ENCODE data around the gene LOX. TPM values are rescaled to one million over a fixed set of nuclear protein-coding genes. Genes with fewer than 3 reads are reported as not detected.

Gene LOX
- total RNA-seq, 1 experiment from 2014 or later = 0.79 TPM

GRCh38 chr5:122063836-122064235 is 14.2 kb downstream of the LOX start:
- Histone ChIP-seq H3K4me1 (ENCODE audit: insufficient read depth, low read length) (no peaks in the 10 kb centered on the region), H2BK15ac (ENCODE audit: low read depth, low read length) (no peak overlapping the region), H2AK5ac (ENCODE audit: insufficient read length, low read length) (no peak overlapping the region), H4K20me1 (ENCODE audit: control insufficient read depth, insufficient read depth, insufficient read length) (no peaks in the 10 kb centered on the region), H3K4ac (ENCODE audit: low read depth, low read length) (no peak overlapping the region), H4K8ac (replicated peaks; ENCODE audit: insufficient read length, low read depth, low read length) (no peak overlapping the region), H3K23ac (ENCODE audit: insufficient read length, low read depth, low read length) (no peak overlapping the region), H3K27ac (ENCODE audit: insufficient read length, low read depth, low read length) (no peak overlapping the region), H3T11ph (ENCODE audit: low read length) (no peak overlapping the region), H3K9me3 (ENCODE audit: control insufficient read depth, low read depth, low read length) (no peaks in the 10 kb centered on the region), H4K5ac (ENCODE audit: insufficient read length, low read depth, low read length) (no peak overlapping the region), H2BK12ac (ENCODE audit: insufficient read length, low read depth, low read length) (no peak overlapping the region), H3K14ac (ENCODE audit: insufficient read depth, low read length) (no peak overlapping the region), H3K56ac (ENCODE audit: insufficient read length, low read depth, low read length) (no peak overlapping the region), H3K9ac (ENCODE audit: extremely low read depth, insufficient read length, low read length) (no peak overlapping the region), H2BK20ac (ENCODE audit: low read depth, low read length, poor library complexity, severe bottlenecking) (no peak overlapping the region), H4K91ac (ENCODE audit: insufficient read length, low read depth, low read length) (no peak overlapping the region), H3K79me2 (ENCODE audit: insufficient read depth, low read length) (no peaks in the 10 kb centered on the region), H2AFZ (ENCODE audit: low read length) (no peak overlapping the region), H3K4me2 (ENCODE audit: insufficient read depth, insufficient read length, low read length) (no peak overlapping the region), H2BK5ac (ENCODE audit: insufficient read length, low read length) (no peak overlapping the region), H3K27me3 (ENCODE audit: insufficient read depth, low read length) (no peaks in the 10 kb centered on the region), H3K18ac (ENCODE audit: insufficient read length, low read depth, low read length) (no peak overlapping the region), H3K79me1 (ENCODE audit: insufficient read depth, low read depth, low read length, poor library complexity, severe bottlenecking) (no peaks in the 10 kb centered on the region), H3K23me2 (ENCODE audit: insufficient read length, low read depth, low read length, poor library complexity, severe bottlenecking) (no peaks in the 10 kb centered on the region), H2BK120ac (ENCODE audit: low read depth, low read length, poor library complexity, severe bottlenecking) (no peak overlapping the region)
- Mint-ChIP-seq H3K36me3 (ENCODE audit: insufficient read depth in 1 of 3, low read depth in 3 of 3) (no peaks in the 10 kb centered on the region), H3K27me3 (ENCODE audit: low read depth) (no peaks in the 10 kb centered on the region), H3K4me3 (no peak overlapping the region), H3K27ac (no peak overlapping the region), H3K4me1 (peaks cover 7 to 9% of the 10 kb centered on the region in 2 experiments), H3K9me3 (no peaks in the 10 kb centered on the region)
- no CpG with 5 or more reads among the region's 1 CpG for WGBS (ENCODE audit: extremely low coverage, insufficient read length, low lambda C conversion rate)
- TF ChIP-seq CTCF (conservative IDR thresholded peaks at IDR 0.05) = no peak
- no peak for DNase-seq
